NCI-H69 (cell line): ENCODE results near the gene EGFR.

Experiments
- DNase-seq: peaks from one replicate; lab custom pipeline; 2025; lab: John Stamatoyannopoulos, UW

EGFR gene

GRCh38 chr7:55101359-55101758 is 82.5 kb downstream of the EGFR start:
- no peak for DNase-seq

- no peak for DNase-seq
Measured at GRCh38 chr7:55104123-55104522, 85.3 kb downstream of the EGFR start.

GRCh38 chr7:55104712-55105433 is 86.1 kb downstream of the EGFR start:
- DNase-seq = no peak

GRCh38 chr7:55105952-55106351 is 87.1 kb downstream of the EGFR start:
- no peak for DNase-seq

GRCh38 chr7:55107946-55108345 is 89.1 kb downstream of the EGFR start:
- DNase-seq = no peak

- no peak for DNase-seq
Measured at GRCh38 chr7:55108401-55108800, 89.6 kb downstream of the EGFR start.

GRCh38 chr7:55108818-55109217 is 90.0 kb downstream of the EGFR start:
- DNase-seq = no peak

- no peak for DNase-seq
Measured at GRCh38 chr7:55109404-55110167, 90.8 kb downstream of the EGFR start.

- DNase-seq = no peak
Measured at GRCh38 chr7:55110282-55110992, 91.6 kb downstream of the EGFR start.

- DNase-seq = no peak
Measured at GRCh38 chr7:55110993-55111361, 92.2 kb downstream of the EGFR start.

- DNase-seq = no peak
Measured at GRCh38 chr7:55112056-55112455, 93.2 kb downstream of the EGFR start.

- DNase-seq = no peak
Measured at GRCh38 chr7:55113760-55114540, 95.1 kb downstream of the EGFR start.

- DNase-seq = no peak
Measured at GRCh38 chr7:55117286-55117685, 98.5 kb downstream of the EGFR start.

- no peak for DNase-seq
Measured at GRCh38 chr7:55118426-55118825, 99.6 kb downstream of the EGFR start.

- DNase-seq = no peak
Measured at GRCh38 chr7:55119571-55119970, 100.8 kb downstream of the EGFR start.

- no peak for DNase-seq
Measured at GRCh38 chr7:55120074-55120473, 101.3 kb downstream of the EGFR start.

GRCh38 chr7:55120501-55121198 is 101.8 kb downstream of the EGFR start:
- DNase-seq = no peak

GRCh38 chr7:55121249-55121648 is 102.4 kb downstream of the EGFR start:
- DNase-seq = no peak

GRCh38 chr7:55122263-55122662 is 103.4 kb downstream of the EGFR start:
- no peak for DNase-seq

- no peak for DNase-seq
Measured at GRCh38 chr7:55124989-55125875, 106.4 kb downstream of the EGFR start.

GRCh38 chr7:55127135-55127551 is 108.3 kb downstream of the EGFR start:
- no peak for DNase-seq
